Globus pallidus (tissue), 1 donor: ENCODE results near the gene LRRK1.

Experiments used
- DNase-seq: peaks from one replicate; pipeline ENCODE4 v3.0.0-alpha.2; 2015; ENCODE audit warnings: low spot score

The LRRK1 gene, protein sequence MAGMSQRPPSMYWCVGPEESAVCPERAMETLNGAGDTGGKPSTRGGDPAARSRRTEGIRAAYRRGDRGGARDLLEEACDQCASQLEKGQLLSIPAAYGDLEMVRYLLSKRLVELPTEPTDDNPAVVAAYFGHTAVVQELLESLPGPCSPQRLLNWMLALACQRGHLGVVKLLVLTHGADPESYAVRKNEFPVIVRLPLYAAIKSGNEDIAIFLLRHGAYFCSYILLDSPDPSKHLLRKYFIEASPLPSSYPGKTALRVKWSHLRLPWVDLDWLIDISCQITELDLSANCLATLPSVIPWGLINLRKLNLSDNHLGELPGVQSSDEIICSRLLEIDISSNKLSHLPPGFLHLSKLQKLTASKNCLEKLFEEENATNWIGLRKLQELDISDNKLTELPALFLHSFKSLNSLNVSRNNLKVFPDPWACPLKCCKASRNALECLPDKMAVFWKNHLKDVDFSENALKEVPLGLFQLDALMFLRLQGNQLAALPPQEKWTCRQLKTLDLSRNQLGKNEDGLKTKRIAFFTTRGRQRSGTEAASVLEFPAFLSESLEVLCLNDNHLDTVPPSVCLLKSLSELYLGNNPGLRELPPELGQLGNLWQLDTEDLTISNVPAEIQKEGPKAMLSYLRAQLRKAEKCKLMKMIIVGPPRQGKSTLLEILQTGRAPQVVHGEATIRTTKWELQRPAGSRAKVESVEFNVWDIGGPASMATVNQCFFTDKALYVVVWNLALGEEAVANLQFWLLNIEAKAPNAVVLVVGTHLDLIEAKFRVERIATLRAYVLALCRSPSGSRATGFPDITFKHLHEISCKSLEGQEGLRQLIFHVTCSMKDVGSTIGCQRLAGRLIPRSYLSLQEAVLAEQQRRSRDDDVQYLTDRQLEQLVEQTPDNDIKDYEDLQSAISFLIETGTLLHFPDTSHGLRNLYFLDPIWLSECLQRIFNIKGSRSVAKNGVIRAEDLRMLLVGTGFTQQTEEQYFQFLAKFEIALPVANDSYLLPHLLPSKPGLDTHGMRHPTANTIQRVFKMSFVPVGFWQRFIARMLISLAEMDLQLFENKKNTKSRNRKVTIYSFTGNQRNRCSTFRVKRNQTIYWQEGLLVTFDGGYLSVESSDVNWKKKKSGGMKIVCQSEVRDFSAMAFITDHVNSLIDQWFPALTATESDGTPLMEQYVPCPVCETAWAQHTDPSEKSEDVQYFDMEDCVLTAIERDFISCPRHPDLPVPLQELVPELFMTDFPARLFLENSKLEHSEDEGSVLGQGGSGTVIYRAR (N-terminal part only)

GRCh38 chr15:100918690-100919480, at the start of gene LRRK1:
TSS of gene LRRK1 (plus strand) at chr15:100919357. CDS start at chr15:100924633, 5,276 bp downstream.
- no peak for DNase-seq

DNA sequence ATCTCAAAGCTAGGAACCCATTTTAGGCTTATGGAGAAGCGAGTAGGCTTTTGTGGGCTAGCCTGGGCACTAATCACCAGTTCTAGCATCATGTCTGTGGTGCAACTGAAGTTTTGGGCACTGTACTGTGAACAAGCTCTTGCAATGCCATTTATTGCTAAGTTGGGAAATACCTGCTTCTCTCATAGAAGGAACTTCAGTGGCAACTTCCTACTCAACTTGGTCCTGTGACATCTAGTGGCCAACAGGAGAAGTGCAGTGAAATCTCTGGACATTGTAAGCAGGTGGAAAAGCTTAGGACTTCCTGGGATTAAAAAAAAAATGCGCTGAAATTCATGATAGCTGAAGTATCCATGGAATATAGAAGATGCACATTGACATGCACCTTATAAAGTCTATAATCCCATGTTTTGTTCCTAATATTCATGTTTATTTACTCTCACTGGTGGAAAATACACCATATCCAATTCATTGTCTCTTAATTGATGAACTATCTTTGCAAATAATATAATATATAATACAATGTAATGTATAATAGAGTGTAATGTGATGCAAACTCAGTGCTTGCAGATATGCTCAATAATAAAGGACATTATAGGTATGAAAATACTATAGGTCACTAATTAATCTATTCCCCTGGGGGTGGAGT, 46.0 kb upstream of the LRRK1 start:
- DNase-seq, result peak; percentile 73

DNA sequence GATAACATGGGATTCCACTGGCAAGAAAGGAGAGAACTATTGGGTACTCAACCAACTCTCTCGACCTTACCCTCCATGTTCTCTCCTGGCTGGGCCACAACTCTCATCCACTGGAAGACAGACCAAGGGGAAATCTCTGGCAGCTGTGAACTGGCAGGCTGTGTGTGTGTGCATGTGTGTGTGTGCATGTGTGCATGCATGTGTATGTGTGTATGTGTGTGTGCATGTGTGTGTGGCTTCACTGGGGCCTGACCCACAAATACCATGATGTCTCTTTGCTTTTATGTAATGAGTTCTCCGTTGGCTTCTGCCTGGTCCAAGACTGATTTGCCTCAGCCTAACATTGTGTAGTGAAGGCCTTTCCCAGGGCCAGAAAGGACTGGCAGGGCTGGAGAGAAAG, 43.7 kb upstream of the LRRK1 start:
- DNase-seq, result no peak

DNA sequence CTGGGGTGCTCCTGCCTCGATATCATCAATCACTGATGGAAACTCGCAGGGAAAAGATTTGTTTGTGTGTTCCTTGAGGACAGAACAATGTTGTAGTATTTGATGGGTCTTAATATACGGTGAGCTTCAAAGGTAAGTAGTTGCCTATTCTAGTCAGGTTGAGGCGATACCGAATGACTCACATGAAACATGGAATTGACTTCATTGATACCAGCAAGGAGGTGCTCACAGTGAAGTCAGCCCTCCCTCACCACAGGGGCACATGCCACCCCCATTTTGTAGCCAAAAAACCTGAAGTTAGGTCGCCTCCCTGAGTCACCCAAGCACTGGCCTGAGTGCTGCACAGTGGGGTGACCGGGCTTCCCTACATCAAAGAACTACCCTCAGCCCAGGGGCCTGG, 43.2 kb upstream of the LRRK1 start:
- DNase-seq, result no peak

DNA sequence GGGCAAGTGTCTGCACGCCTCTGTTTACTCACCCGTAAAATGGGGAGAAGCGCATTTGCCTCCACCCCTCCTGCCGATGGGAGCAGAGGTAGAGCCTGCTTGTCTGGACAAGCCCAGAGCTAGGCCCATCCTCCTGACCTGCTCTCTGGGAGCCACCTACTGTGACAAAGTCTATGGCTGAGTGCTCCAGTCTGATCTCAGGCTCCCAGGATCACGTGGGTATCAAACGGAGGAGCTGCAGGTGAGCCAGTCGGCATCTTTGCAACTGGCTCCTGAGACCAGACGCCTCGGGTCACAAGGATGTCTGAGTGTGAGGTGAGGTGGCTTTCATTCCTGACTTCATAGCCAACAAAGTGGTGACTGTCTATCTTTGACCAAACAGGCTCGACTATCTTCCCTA, 41.6 kb upstream of the LRRK1 start:
- DNase-seq, result no peak

GRCh38 chr15:100878130-100878529, 41.0 kb upstream of the LRRK1 start:
- no peak for DNase-seq

DNA sequence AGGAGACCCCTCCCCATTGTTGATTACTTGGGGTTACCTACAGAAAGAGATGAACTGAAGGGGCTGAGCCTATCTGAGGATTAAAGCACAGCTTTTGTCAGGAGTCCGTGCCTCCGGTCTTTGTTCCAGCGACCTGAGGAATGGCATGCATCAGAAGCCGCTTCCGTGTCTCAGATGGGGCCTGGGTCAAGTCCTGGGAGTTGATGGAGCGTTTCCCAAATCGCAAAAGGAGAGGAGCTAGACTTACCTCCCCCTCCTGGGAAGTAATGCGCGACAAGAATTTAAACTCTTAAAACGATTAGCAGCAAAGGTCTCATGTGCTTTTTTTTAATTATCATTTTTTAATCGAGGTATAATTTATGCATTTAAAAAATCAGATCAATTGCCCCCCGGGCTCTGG, 40.5 kb upstream of the LRRK1 start:
- no peak for DNase-seq

DNA sequence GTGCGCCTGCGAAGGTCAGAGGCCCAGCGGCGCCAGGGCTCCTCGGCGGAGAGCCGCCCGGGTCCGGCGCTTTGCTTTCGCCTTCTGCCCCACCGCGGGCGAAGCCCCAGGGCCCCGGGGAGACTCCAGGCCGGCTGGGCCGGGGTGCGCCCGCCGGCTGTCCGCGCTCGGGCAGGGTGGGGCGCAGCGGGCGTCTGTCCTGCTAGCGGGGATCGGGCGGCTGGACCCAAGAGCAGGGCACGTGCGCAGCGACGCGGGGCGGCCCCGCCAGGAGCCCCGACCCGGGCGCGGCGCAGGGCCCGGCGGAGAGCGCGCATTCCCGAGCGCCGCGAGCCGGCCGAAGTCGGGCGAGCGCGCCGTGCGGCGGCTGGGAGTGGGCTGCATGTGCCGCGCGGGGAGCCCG, 40.1 kb upstream of the LRRK1 start:
- DNase-seq, result no peak

DNA sequence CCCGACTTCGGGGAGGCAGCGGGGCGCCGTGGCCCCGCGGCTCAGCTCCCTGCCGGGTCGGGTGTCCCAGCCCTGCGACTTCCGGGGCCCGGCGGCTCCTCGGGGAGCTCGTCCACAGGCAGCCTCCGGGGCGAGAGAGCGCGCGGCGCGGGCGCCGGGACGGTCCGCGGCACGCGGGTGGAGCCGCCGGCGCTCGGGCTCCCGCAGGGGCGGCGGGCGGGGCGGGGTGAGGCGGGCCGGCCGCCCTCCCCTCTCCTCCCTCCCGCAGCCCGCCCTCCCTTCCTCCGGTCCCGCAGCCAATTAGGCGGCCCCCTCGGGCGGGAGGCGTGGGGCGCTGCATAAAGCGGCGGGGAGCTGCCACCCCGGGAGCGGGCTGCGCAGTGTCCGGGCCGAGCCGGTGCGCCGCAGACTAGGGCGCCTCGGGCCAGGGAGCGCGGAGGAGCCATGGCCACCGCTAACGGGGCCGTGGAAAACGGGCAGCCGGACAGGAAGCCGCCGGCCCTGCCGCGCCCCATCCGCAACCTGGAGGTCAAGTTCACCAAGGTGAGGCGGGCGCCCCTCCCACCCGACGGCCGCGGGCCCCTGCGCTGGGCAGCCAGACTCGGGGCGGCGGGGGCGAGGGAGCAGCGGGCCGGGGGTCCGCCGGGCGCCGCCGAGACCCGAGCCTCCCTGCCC, 39.6 kb upstream of the LRRK1 start, which contains the start of gene ALDH1A3:
TSS of gene ALDH1A3 (plus strand) at position 368 of the 675 bp plus-strand sequence. CDS start at position 445, 77 bp downstream.
- no peak for DNase-seq

- no peak for DNase-seq
Observed at GRCh38 chr15:100880139-100880896, 38.8 kb upstream of the LRRK1 start.

- no peak for DNase-seq
Observed at GRCh38 chr15:100880897-100881242, 38.3 kb upstream of the LRRK1 start.

GRCh38 chr15:100881573-100882336, 37.4 kb upstream of the LRRK1 start:
- no peak for DNase-seq

DNA sequence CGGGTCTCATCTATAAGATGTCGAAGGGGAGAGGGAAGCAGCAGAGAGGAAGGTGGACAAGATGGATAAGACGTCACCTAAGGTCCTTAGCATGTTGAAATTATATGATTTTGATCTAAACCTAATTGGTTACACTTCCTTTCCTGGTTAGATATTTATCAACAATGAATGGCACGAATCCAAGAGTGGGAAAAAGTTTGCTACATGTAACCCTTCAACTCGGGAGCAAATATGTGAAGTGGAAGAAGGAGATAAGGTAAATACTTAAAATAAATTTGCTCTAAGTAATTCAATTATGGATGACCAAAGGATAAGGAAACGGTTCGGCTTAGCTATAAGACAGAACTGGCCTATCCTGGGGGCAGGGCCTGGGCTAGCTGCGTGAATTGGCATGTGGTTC, 34.0 kb upstream of the LRRK1 start:
- DNase-seq, result no peak

- no peak for DNase-seq
Observed at GRCh38 chr15:100885811-100886210, 33.3 kb upstream of the LRRK1 start.

DNA sequence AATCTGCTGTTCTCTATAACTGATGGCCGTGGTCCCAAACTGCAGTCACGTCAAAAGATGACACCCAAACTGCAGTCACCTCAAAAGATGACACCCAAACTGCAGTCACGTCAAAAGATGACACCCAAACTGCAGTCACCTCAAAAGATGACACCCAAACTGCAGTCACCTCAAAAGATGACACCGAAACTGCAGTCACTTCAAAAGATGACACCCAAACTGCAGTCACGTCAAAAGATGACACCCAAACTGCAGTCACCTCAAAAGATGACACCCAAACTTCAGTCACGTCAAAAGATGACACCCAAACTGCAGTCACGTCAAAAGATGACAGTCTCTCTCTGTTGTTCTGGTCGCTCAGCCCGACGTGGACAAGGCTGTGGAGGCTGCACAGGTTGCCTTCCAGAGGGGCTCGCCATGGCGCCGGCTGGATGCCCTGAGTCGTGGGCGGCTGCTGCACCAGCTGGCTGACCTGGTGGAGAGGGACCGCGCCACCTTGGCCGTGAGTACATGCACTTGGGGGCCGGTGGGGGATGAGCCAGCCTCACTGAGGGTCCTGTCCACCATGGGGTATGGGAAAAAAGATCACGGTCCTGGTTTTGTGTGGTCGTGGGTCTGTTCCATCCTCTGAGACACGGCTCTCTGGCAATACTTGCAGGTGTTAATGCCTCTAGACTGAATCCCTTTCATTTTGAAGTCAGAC, 31.8 kb upstream of the LRRK1 start:
- no peak for DNase-seq

- no peak for DNase-seq
Observed at GRCh38 chr15:100889385-100890050, 29.6 kb upstream of the LRRK1 start.

GRCh38 chr15:100890051-100890720, 29.0 kb upstream of the LRRK1 start:
- DNase-seq, result no peak
